ENCODE data around the gene TMEM131.
"Not testable (repeated sequence)": the region's sequence is repeated elsewhere in the genome, so short reads cannot be mapped to it uniquely, and the experiment has no call there.

Gene TMEM131

DNA sequence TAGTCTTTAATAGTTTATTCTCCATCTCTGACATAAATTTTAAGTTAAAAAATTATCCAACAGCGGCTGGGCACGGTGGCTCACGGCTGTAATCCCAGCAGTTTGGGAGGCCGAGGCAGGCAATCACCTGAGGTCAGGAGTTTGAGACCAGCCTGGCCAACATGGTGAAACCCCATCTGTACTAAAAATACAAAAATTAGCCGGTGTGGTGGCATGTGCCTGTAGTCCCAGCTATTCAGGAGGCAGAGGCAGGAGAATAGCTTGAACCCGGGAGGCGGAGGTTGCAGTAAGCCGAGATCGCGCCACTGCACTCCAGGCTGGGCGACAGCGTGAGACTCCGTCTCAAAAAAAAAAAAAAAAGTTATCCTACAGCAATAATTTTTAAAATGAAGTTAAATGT, 39.0 kb downstream of the TMEM131 start:
- H3K27me3 ChIP-seq (ENCODE audit: control insufficient read depth, insufficient read depth, low read length); DNase-seq (ENCODE audit: low read depth, low spot score); H3K27ac ChIP-seq (ENCODE audit: low read length); H3K9me3 ChIP-seq (ENCODE audit: control insufficient read depth, insufficient read depth, low read length); H3K4me3 ChIP-seq (ENCODE audit: low read length); H3K36me3 ChIP-seq (ENCODE audit: control insufficient read depth, insufficient read depth, low read length); H3K4me1 ChIP-seq (ENCODE audit: control insufficient read depth, insufficient read depth, low read length): not testable (repeated sequence)
- no CpG with 5 or more reads among the region's 13 CpGs for WGBS (ENCODE audit: insufficient coverage, insufficient read length)

DNA sequence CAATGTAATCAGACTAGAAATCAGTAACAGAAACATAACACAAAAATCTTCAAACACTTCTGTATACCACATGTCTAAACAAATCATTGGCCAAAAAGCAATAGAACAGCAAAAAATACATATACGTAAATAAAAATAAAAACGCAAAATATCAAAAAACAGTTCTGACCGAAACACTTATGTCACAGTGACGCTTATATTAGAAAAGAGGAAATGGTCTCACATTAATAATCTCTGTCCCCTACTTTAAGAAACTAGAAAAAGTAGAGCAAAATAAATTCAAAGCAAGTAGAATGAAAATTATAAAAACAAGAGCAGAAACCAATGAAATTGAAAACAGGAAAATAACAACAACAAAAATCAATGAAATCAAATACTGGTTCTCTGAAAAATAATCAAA, 41.9 kb downstream of the TMEM131 start:
- H3K27me3 ChIP-seq (ENCODE audit: control insufficient read depth, insufficient read depth, low read length), result no peaks in the 10 kb centered on the region
- no peak overlapping the region for H3K27ac ChIP-seq (ENCODE audit: low read length)
- 100% methylated on average over 4 of the region's 4 CpGs for WGBS (ENCODE audit: insufficient coverage, insufficient read length)
- H3K4me3 ChIP-seq (ENCODE audit: low read length), result no peak overlapping the region
- no peaks in the 10 kb centered on the region for H3K9me3 ChIP-seq (ENCODE audit: control insufficient read depth, insufficient read depth, low read length)
- H3K4me1 ChIP-seq (ENCODE audit: control insufficient read depth, insufficient read depth, low read length), result no peaks in the 10 kb centered on the region
- no peaks in the 10 kb centered on the region for H3K36me3 ChIP-seq (ENCODE audit: control insufficient read depth, insufficient read depth, low read length)
- DNase-seq (ENCODE audit: low read depth, low spot score), result no peak

DNA sequence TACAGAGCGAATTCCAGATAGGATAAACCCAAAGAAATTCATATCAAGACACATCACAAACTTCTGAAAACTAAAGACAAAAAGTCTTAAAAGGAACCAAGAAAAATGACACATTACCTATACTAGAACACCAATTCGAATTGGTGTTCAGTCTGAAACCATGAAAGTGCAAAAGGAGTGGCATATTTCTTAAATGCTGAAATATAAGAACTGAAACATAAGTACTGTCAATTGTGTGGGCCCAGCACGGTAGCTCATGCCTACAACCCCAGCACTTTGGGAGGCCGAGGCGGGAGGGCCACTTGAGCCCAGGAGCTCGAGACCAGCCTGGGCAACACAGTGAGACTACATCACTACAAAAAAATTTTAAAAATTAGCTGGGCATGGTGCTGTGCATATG, 43.4 kb downstream of the TMEM131 start:
- Histone ChIP-seq H3K4me3 (ENCODE audit: low read length) (no peak overlapping the region), H3K27me3 (ENCODE audit: control insufficient read depth, insufficient read depth, low read length) (no peaks in the 10 kb centered on the region), H3K9me3 (ENCODE audit: control insufficient read depth, insufficient read depth, low read length) (no peaks in the 10 kb centered on the region), H3K36me3 (ENCODE audit: control insufficient read depth, insufficient read depth, low read length) (no peaks in the 10 kb centered on the region), H3K27ac (ENCODE audit: low read length) (no peak overlapping the region), H3K4me1 (ENCODE audit: control insufficient read depth, insufficient read depth, low read length) (no peaks in the 10 kb centered on the region)
- DNase-seq (ENCODE audit: low read depth, low spot score), result no peak
- no CpG with 5 or more reads among the region's 6 CpGs for WGBS (ENCODE audit: insufficient coverage, insufficient read length)

DNA sequence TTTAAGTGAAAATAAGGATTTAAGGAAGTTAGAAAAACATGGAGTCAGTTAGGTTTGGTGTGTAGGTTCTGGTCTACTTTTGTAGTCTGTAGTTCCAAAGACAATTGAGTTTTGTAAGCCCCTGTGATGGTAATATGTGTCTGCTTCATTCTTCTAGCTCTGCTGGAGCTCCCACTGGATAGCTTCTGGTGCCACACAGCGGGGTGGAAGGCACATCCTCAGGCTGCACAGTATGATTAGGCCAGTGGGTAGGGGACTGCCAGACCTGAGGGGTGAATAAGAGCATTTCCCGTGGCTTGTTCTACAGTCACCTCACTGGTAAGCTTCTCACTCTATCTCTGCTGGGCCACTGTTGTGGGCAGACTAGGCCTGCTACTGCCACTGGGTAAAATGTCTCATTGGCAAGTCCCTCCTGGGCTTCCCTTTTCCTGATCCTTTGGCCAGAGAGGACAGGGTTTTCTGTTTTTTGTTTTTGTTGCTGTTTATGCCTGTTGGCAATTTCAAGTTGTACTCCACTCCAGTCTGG, 44.5 kb downstream of the TMEM131 start:
- no peaks in the 10 kb centered on the region for H3K36me3 ChIP-seq (ENCODE audit: control insufficient read depth, insufficient read depth, low read length)
- DNase-seq (ENCODE audit: low read depth, low spot score), result no peak
- H3K4me1 ChIP-seq (ENCODE audit: control insufficient read depth, insufficient read depth, low read length), result no peaks in the 10 kb centered on the region
- H3K4me3 ChIP-seq (ENCODE audit: low read length), result no peak overlapping the region
- no peaks in the 10 kb centered on the region for H3K27me3 ChIP-seq (ENCODE audit: control insufficient read depth, insufficient read depth, low read length)
- no CpG with 5 or more reads among the region's 2 CpGs for WGBS (ENCODE audit: insufficient coverage, insufficient read length)
- no peak overlapping the region for H3K27ac ChIP-seq (ENCODE audit: low read length)
- no peaks in the 10 kb centered on the region for H3K9me3 ChIP-seq (ENCODE audit: control insufficient read depth, insufficient read depth, low read length)

DNA sequence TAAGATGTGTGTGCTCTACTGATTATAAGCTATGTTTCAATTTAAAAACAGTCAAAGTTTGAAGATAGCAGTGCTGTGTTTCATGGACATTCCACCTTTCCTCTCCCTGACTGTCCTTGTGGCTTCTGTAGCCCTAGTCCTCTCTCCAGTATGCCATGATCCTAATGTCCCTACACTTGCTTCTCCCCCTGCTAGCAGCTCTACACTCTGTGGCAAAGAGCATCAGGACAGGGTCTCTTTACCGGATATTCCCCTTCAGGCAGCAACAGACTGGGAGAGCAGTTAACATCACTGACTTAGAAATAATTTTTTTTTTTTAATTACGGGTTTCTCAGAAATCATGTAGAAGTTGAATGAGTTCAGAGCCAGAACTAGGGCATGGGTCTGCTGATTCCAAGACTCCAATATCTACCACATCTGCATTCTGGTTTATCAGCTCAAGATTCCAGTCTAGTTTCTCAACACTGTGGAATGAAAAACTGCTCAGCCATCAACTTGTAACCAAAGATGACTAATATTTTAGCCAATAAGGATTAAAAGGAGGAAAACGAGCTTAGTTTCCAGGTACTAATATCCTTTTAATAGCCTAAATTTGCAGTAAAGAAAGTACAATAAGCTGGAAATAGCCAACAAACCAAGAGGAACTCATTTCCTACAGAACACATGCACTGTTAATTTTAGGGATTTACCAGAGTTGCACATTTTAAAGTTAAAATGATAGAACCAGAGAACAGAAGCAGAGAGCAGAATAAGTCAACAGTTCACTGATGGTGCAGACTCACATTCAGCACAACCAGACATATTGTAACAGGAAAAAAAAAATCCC, 45.2 kb downstream of the TMEM131 start:
- no peaks in the 10 kb centered on the region for H3K9me3 ChIP-seq (ENCODE audit: control insufficient read depth, insufficient read depth, low read length)
- WGBS (ENCODE audit: insufficient coverage, insufficient read length), result no CpG with 5 or more reads among the region's 3 CpGs
- no peak overlapping the region for H3K27ac ChIP-seq (ENCODE audit: low read length)
- no peaks in the 10 kb centered on the region for H3K36me3 ChIP-seq (ENCODE audit: control insufficient read depth, insufficient read depth, low read length)
- DNase-seq (ENCODE audit: low read depth, low spot score), result no peak
- H3K4me3 ChIP-seq (ENCODE audit: low read length), result no peak overlapping the region
- H3K4me1 ChIP-seq (ENCODE audit: control insufficient read depth, insufficient read depth, low read length), result no peaks in the 10 kb centered on the region
- H3K27me3 ChIP-seq (ENCODE audit: control insufficient read depth, insufficient read depth, low read length), result no peaks in the 10 kb centered on the region

DNA sequence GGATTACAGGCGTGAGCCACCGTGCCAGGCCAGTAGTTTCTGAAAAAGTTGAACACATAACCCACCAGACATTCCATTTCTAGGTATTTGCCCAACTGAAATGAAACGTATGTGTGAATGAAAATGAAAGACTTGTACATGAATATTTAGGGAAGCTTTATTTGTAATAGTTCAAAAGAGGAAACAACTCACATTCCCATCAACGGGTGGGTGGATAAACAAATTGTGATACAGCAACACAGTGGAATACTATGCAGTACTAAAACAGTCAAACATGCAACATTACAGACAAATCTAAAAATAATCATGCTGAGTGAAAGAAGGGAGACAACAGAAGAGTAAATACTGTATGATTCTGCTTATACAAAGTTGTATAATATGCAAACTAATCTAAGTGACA, 46.8 kb downstream of the TMEM131 start:
- H3K27ac ChIP-seq (ENCODE audit: low read length), result no peak overlapping the region
- no peak for DNase-seq (ENCODE audit: low read depth, low spot score)
- no peaks in the 10 kb centered on the region for H3K27me3 ChIP-seq (ENCODE audit: control insufficient read depth, insufficient read depth, low read length)
- no peaks in the 10 kb centered on the region for H3K36me3 ChIP-seq (ENCODE audit: control insufficient read depth, insufficient read depth, low read length)
- no peaks in the 10 kb centered on the region for H3K9me3 ChIP-seq (ENCODE audit: control insufficient read depth, insufficient read depth, low read length)
- H3K4me1 ChIP-seq (ENCODE audit: control insufficient read depth, insufficient read depth, low read length), result no peaks in the 10 kb centered on the region
- WGBS (ENCODE audit: insufficient coverage, insufficient read length), result no CpG with 5 or more reads among the region's 4 CpGs
- no peak overlapping the region for H3K4me3 ChIP-seq (ENCODE audit: low read length)

DNA sequence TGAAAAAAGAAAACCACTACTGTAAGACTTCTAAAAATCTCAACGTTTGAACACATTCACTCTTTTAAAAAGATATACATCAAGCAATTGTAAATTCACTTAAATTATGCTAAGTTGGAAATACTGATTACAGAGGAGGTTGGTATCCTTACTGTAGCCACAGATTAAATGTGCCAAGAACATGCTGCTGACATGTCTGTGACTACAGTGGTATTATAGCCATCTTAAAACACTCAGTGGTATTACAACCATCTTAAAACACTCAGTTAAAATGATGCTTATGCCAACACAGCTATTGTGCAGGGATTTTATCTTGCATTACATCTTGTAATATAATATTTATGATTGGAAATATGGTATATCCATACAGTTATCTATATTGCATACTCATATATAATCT, 50.0 kb downstream of the TMEM131 start:
- WGBS (ENCODE audit: insufficient coverage, insufficient read length), result no CpG with 5 or more reads among the region's 1 CpG
- Histone ChIP-seq H3K27me3 (ENCODE audit: control insufficient read depth, insufficient read depth, low read length) (no peaks in the 10 kb centered on the region), H3K4me1 (ENCODE audit: control insufficient read depth, insufficient read depth, low read length) (no peaks in the 10 kb centered on the region), H3K9me3 (ENCODE audit: control insufficient read depth, insufficient read depth, low read length) (no peaks in the 10 kb centered on the region), H3K27ac (ENCODE audit: low read length) (no peak overlapping the region), H3K4me3 (ENCODE audit: low read length) (no peak overlapping the region), H3K36me3 (ENCODE audit: control insufficient read depth, insufficient read depth, low read length) (no peaks in the 10 kb centered on the region)
- DNase-seq (ENCODE audit: low read depth, low spot score), result no peak

DNA sequence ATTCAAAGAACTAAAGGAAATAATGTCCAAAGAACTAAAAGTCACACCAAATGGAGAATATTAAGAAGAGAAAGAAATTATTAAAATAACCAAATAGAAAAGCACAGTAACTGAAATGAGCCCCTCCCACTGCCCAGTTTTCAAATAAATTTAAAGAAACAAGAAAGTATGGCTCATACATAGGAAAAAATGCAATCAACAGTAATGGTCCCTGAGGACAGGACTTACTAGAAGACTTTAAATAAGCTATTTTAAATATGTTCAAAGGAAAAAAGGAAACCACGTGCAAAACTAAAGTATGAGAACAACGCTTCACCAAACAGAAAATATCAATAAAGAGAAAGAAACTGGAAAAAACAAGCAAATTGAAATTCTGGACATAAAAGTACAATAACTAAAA, 58.9 kb downstream of the TMEM131 start:
- Histone ChIP-seq H3K36me3 (ENCODE audit: control insufficient read depth, insufficient read depth, low read length) (no peaks in the 10 kb centered on the region), H3K9me3 (ENCODE audit: control insufficient read depth, insufficient read depth, low read length) (no peaks in the 10 kb centered on the region), H3K4me1 (ENCODE audit: control insufficient read depth, insufficient read depth, low read length) (no peaks in the 10 kb centered on the region), H3K27me3 (ENCODE audit: control insufficient read depth, insufficient read depth, low read length) (no peaks in the 10 kb centered on the region), H3K27ac (ENCODE audit: low read length) (no peak overlapping the region), H3K4me3 (ENCODE audit: low read length) (no peak overlapping the region)
- no CpG with 5 or more reads among the region's 2 CpGs for WGBS (ENCODE audit: insufficient coverage, insufficient read length)
- DNase-seq (ENCODE audit: low read depth, low spot score), result no peak

DNA sequence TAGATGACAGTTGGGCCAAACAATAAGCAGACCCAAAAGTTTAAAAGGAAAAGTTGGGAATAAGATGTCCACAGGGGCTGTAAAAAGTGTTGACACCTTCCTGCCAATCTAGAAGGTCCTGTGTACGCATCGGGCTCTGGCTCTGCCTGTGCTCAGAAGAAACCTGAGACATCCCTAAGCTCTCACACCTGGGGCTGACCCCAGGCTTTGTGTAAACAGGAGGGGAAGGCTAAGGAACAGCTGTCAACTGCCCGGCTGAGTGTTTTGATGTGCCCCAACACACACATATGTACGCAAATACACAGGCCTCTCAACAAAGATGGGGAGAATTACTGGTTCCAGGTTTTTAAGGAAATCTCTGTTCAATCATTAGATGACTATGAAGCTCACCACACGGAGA, 59.5 kb downstream of the TMEM131 start:
- no peaks in the 10 kb centered on the region for H3K27me3 ChIP-seq (ENCODE audit: control insufficient read depth, insufficient read depth, low read length)
- H3K4me1 ChIP-seq (ENCODE audit: control insufficient read depth, insufficient read depth, low read length), result no peaks in the 10 kb centered on the region
- H3K4me3 ChIP-seq (ENCODE audit: low read length), result no peak overlapping the region
- no peaks in the 10 kb centered on the region for H3K36me3 ChIP-seq (ENCODE audit: control insufficient read depth, insufficient read depth, low read length)
- no peak overlapping the region for H3K27ac ChIP-seq (ENCODE audit: low read length)
- WGBS (ENCODE audit: insufficient coverage, insufficient read length), result no CpG with 5 or more reads among the region's 5 CpGs
- DNase-seq (ENCODE audit: low read depth, low spot score), result no peak
- no peaks in the 10 kb centered on the region for H3K9me3 ChIP-seq (ENCODE audit: control insufficient read depth, insufficient read depth, low read length)

DNA sequence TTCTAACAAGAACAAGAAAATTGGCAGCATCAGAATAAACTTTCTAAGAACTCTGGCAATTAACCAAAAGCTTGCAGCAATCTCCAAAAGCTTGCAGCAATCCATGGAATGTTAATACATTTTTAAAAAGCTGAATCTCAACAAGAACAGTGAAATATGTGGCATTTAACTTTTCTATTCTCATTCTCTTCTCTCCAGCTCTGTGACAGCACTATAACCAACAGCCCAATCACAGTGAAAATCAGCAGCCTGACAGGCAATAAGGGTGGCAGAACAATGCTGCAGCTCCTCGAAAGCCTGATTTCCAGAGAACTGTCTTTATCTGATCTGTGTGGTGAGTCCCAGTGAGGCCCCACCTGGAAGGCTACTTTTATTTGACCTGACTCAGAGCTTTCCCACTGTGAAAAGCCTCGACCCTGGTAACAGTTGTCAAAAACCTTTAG, 60.0 kb downstream of the TMEM131 start:
- Histone ChIP-seq H3K4me3 (ENCODE audit: low read length) (no peak overlapping the region), H3K4me1 (ENCODE audit: control insufficient read depth, insufficient read depth, low read length) (no peaks in the 10 kb centered on the region), H3K27ac (ENCODE audit: low read length) (no peak overlapping the region), H3K27me3 (ENCODE audit: control insufficient read depth, insufficient read depth, low read length) (no peaks in the 10 kb centered on the region), H3K9me3 (ENCODE audit: control insufficient read depth, insufficient read depth, low read length) (no peaks in the 10 kb centered on the region), H3K36me3 (ENCODE audit: control insufficient read depth, insufficient read depth, low read length) (no peaks in the 10 kb centered on the region)
- DNase-seq (ENCODE audit: low read depth, low spot score), result no peak
- no CpG with 5 or more reads among the region's 2 CpGs for WGBS (ENCODE audit: insufficient coverage, insufficient read length)

Measured in iPS DF 6.9 (cell line).